NCI-H146 (cell line): ENCODE results near the gene PPM1M.
"Not testable (repeated sequence)": the region's sequence is repeated elsewhere in the genome, so short reads cannot be mapped to it uniquely, and the experiment has no call there.

Experiments
- DNase-seq: peaks from one replicate; lab custom pipeline; 2025; lab: John Stamatoyannopoulos, UW

Gene PPM1M

DNA sequence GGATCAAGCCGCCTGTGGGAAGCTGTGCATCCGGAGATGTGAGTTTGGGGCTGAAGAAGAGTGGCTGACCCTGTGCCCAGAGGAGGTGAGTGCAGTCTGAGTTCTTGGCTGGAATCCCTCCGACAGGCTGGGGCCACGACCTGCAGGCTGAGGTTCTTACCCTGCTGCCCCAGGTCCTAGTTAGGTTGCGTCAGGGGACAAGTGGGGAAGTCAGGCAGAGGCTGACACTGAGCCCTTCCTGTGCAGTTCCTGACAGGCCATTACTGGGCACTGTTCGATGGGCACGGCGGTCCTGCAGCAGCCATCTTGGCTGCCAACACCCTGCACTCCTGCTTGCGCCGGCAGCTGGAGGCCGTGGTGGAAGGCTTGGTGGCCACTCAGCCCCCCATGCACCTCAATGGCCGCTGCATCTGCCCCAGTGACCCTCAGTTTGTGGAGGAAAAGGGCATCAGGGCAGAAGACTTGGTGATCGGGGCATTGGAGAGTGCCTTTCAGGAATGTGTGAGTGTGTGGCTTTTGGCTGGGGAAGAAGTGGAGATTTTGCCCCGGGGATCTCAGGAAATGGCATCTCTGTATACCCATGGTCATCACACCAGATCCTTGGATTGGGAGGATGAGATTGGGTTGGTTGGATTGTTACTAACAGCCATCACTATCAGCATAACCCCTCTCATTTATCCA is 1.3 kb downstream of the PPM1M start:
- no peak for DNase-seq

- DNase-seq = no peak
Measured at GRCh38 chr3:52247409-52248164, 2.0 kb downstream of the PPM1M start.

DNA sequence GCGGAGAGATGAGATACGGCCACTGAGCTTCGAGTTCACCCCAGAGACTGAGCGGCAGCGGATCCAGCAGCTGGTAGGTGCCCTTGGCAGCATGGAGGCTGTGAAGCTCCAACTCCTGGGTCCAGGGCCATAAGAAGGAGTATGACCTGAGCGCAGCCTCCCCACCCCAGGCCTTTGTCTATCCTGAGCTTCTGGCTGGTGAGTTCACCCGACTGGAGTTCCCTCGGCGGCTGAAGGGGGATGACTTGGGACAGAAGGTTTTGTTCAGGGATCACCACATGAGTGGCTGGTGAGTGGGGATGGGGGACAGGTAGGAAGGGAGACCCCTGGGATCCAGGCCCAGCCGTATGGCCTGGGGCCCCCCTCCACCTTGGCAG is 2.6 kb downstream of the PPM1M start:
- DNase-seq = no peak

GRCh38 chr3:52248816-52249547 is 3.4 kb downstream of the PPM1M start:
- DNase-seq = no peak

DNA sequence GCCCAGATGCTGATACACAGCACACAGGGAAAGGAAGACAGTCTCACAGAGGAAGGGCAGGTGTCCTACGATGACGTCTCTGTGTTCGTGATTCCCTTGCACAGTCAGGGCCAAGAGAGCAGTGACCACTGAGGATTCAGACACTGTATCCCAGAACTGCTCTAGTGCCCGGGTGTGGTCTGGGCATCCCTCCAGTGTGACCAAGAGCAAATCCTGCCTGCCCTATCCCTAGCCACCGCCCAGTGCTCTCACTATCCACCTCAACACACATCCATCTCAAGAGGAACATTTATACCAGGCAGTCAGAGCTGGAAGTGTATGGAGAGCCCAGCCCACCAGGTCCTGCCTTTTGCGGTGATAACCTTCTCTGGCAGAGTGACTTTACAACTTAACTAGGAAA is 4.1 kb downstream of the PPM1M start:
- no peak for DNase-seq

DNA sequence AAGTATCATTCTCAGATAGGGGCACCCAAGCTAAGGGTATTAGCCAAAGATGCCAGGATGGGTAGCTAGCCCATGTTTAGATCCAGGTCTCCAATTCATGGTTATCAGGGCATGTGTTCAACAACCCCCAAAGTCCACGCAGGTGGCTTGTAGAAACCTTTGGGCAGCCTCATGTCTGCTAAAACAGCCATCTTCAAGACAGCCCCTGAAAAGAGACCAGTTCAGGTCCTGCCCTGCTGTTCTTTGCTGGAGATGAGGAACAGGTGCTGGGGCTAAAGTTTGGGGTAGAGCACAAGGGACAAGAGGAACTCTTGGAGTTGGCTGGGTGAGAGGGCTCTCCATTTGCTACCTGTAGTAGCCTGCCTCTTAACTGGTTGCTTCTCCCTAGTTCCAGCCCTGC is 4.6 kb downstream of the PPM1M start:
- no peak for DNase-seq

- DNase-seq = no peak
Measured at GRCh38 chr3:52253314-52254304, 8.1 kb downstream of the PPM1M start.

DNA sequence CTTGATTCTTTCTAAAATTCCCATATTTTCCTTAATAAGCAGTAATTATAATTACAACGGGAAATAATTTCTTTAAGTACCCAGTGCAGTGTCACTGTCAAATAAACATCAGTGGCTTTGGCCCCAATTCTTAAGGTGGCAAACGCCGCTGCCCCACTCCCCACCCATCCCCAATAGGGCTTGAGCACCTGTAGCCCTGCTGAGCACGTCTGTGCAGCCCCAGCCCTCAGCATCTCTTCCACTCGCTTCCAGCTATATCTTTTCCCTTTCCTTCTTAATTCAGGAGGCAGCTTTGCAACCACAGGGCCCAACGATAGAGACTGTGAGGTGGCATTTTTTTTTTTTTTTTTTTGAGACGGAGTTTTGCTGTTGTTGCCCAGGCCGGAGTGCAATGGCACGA is 9.0 kb downstream of the PPM1M start:
- no peak for DNase-seq

- DNase-seq = no peak
Measured at GRCh38 chr3:52256159-52256558, 10.6 kb downstream of the PPM1M start.

- DNase-seq = no peak
Measured at GRCh38 chr3:52256622-52257021, 11.1 kb downstream of the PPM1M start.

DNA sequence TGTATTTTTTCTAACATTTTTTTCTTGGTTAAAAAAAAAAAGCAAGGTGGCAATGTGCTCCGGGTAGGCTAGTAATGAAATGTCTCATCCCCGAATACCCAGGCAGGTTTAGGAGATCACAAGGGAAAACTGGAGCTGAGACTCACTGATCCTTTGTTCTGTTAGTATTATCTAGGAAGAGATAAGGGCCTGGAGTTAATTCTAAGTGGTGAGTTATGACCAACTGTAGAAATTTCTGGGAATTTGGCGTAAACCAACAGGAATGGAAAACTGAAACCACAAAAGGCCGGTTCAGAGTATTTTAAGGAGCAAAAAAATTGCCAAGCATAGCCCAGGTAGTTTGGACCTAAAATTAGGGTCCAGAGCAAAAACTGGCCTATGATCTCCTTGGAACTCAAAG is 12.4 kb downstream of the PPM1M start:
- DNase-seq = no peak

DNA sequence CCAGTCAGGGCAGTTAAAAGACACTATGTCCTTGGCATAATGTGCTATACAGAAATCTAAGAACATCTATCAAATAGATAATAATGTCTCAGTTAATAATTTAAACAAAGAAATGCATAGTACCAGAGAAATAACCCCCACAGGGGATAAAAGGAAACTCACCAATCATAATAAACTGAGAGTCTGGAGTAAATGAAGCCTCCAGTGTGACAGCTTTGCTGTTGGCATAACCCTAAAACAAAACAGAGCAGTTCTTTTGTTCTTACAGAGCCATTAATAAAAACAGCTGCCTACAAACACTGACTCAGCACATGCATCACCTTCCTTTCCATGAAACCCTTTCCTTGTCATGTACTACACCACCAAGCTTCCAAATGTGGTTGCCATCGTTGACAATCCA is 13.5 kb downstream of the PPM1M start:
- DNase-seq = no peak

DNA sequence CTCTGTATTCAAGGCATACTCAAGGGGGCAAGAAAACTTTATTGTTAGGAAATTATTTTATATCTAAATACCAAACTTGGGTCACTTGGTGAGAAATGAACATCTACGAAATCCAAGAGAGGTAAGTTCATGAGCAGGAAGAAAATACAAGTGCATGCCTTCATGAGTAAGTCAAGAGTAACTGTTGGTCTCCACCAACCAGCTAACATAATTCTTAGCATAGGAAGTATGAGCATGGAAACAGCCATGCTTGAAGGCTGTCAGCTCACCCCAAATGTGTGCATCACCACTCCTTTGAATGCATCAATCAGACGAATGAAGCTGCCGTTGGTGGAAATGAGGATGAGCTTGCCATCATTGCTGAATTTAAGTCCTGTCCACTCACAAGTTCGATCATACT is 13.9 kb downstream of the PPM1M start:
- no peak for DNase-seq

DNA sequence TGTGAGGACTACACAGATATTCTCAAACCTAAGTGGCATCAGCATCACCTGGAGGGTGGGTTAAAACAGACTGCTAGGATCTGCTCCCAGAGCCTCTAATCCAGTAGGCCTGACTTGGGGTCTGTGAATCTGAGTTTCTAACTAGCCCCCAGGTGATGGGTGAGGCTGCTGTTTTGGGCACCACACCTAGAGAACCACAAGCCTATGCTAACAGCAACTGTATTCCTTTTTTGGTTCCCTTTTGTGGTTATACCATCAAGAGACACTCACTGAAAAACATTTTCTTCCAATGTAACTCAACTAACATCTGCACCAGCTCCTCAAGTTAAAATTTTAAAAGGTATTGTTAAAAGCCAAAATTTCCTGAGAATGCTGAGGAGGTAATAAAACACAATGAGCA is 16.9 kb downstream of the PPM1M start:
- DNase-seq = no peak

DNA sequence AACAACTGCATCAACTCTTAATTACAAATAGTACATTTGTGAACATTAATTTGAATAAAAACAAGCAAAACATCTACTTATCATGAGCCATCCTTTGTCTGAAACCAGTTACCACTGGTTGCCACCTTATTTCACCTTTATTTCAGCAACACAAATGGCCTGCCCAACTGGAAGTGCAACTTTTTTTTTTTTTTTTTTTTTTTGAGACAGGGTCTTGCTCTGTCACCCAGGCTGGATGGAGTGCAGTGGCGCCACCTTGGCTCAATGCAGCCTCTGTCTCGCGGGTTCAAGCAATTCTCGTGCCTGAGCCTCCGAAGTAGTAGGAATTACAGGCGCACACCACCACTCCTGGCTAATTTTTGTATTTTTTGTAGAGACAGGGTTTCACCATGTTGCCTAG is 19.8 kb downstream of the PPM1M start:
- no peak for DNase-seq

- no peak for DNase-seq
Measured at GRCh38 chr3:52268036-52268435, 22.5 kb downstream of the PPM1M start.

GRCh38 chr3:52269776-52270175 is 24.2 kb downstream of the PPM1M start:
- no peak for DNase-seq

GRCh38 chr3:52270252-52270754 is 24.7 kb downstream of the PPM1M start:
- DNase-seq = no peak

GRCh38 chr3:52272172-52272571 is 26.6 kb downstream of the PPM1M start:
- not testable (repeated sequence) for DNase-seq

DNA sequence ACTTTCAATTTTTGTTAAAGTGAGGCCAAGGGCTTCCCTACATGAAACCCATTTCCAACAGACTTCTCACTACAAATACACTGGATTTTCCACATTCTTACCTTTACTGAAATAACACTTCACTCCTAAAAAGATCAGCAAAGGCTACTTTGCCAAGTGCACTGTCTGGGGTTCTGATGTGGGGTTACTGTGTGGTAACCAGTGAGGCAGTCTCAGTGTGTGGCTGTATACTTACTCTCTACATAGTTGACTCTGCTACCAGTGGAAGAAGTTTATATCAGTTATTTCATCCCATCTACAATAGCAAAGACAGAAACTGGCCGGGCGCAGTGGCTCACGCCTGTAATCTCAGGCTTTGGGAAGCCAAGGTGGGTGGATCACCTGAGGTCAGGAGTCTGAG is 27.3 kb downstream of the PPM1M start:
- no peak for DNase-seq

GRCh38 chr3:52274781-52275180 is 29.2 kb downstream of the PPM1M start:
- not testable (repeated sequence) for DNase-seq
